Activated T-helper 9 cell treated with anti-CD3 and anti-CD28 coated beads, Interleukin-2, amount 50 U/mL, for 16 hours (primary cell): ENCODE measurements around the gene IL17RA.

ENCODE experiments used
- DNase-seq: peaks from one replicate; pipeline ENCODE4 v3.0.0-alpha.2; 2020; ENCODE audit warnings: low read depth

IL17RA gene

DNA sequence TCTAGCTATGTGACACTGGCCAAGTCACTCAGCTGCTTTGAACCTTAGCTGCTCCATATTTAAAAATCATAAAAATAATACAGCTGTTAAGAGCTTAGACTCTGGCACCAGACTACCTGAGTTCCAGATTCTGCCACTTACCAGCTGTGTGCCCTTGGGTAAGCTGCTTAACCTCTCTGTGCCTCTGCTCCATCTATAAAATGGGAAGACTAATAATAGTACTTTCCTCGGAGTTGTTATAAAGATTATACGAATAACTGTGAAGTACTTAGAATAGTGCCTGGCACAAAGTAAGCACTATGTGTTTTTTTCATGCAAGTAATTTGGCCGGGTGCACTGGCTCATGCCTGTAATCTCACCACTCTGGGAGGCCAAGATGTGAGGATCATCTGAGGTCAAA, 72.9 kb downstream of the IL17RA start:
- no peak for DNase-seq

GRCh38 chr22:17158176-17158567, 73.4 kb downstream of the IL17RA start:
- DNase-seq, result no peak

GRCh38 chr22:17158568-17159503, 74.0 kb downstream of the IL17RA start, which contains the start of gene HDHD5:
Gene HDHD5, minus strand, starts transcription at chr22:17159277. Its CDS starts 26 bp downstream, at chr22:17159251.
- DNase-seq, result peak; percentile 84

- peak; percentile 41 for DNase-seq
Observed at GRCh38 chr22:17159504-17159951, 74.7 kb downstream of the IL17RA start.

GRCh38 chr22:17161991-17162390, 77.2 kb downstream of the IL17RA start:
- no peak for DNase-seq

DNA sequence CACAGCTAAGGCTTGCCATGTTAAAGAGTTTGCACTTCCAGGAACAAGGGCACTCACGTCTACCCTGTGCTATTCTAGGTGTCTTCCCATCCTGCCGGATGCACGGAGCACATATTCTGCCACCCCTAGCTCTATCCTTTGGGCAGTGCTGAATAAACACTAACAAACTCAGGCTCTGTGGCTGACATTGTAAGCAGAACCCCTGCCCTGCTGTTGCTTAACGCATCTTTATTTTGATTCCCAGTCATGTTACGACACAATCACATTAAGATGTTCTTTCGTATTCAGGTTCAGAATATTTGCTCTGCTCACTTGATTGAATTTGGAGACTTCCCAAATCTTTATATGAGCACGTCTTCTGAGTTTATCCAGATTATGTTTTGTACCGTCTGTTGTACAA, 77.9 kb downstream of the IL17RA start:
- DNase-seq, result no peak

DNA sequence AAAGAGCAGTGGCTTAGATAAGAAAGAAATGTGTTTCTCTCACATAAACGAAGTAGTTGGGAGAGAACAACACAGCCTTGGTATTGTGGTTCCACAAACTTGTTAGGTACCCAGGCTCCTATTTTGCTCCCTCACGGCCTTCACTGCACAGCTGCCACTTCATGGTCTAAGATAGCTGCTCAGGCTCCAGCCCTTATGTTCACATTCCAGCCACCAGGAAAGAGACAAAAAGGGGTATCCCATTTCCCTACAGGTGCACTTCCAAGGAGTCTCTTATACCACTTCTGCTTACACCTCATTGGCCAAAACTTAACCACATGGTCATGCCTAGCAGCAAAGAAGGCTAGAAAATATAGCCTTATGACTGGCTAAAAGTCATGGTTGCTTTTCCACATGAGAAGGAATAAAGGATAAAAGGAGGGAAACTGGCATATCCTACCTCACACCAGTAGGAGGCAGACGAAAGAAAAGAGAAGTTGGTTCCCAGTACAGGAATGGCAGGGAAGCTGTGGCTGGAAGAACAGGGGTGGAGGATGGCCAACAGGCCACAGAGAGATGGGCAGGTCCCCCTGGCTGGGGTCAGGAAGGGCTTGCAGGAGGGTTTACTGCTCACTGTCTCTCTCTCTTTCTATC, 79.7 kb downstream of the IL17RA start:
- DNase-seq, result no peak
